ENCODE results near the gene C6orf47. TPM values are rescaled to one million over a fixed set of nuclear protein-coding genes. Genes with fewer than 3 reads are reported as not detected.

The C6orf47 gene
- total and polyA plus RNA-seq, 2 of the 13 experiments (the other 11 are each of a cell fraction or from before 2014, with no cell fraction given), result 1.7 to 18.1 TPM

GRCh38 chr6:31642798-31643570, 17.6 kb downstream of the C6orf47 start (continued):
- no peak for TF ChIP-seq ZNF281 (CRISPR knock-in tag; IDR thresholded peaks at IDR 0.05; ENCODE audit: borderline replicate concordance)
- TF ChIP-seq GTF2F1 (IDR thresholded peaks at IDR 0.05; ENCODE audit: low read length), result no peak
- no peak for TF ChIP-seq ARNT (IDR thresholded peaks at IDR 0.05)
- TF ChIP-seq TBP (CRISPR knock-in tag; IDR thresholded peaks at IDR 0.05), result no peak
- no peak for TF ChIP-seq ZNF737 (CRISPR knock-in tag; IDR thresholded peaks at IDR 0.05; ENCODE audit: borderline replicate concordance)
- TF ChIP-seq ZNF800 (CRISPR knock-in tag; IDR thresholded peaks at IDR 0.05), result no peak
- no peak for TF ChIP-seq GATAD1 (CRISPR knock-in tag; IDR thresholded peaks at IDR 0.05)
- no peak for TF ChIP-seq ZNF841 (CRISPR knock-in tag; IDR thresholded peaks at IDR 0.05; ENCODE audit: borderline replicate concordance)
- no peak for TF ChIP-seq GRHL1 (CRISPR knock-in tag; conservative IDR thresholded peaks at IDR 0.05)
- no peak for TF ChIP-seq ZBTB46 (CRISPR knock-in tag; IDR thresholded peaks at IDR 0.05; ENCODE audit: borderline replicate concordance)
- TF ChIP-seq ZSCAN12 (CRISPR knock-in tag; IDR thresholded peaks at IDR 0.05), result no peak
- no peak for TF ChIP-seq ZNF317 (CRISPR knock-in tag; IDR thresholded peaks at IDR 0.05)
- no peak for TF ChIP-seq SMARCC2 (IDR thresholded peaks at IDR 0.05)
- TF ChIP-seq ZNF362 (CRISPR knock-in tag; IDR thresholded peaks at IDR 0.05; ENCODE audit: borderline replicate concordance), result peak; percentile 88
- TF ChIP-seq KAT8 (CRISPR knock-in tag; IDR thresholded peaks at IDR 0.05), result no peak
- 0 out of 2 replicates have a peak, but pooled peaks have one; percentile 22 for TF ChIP-seq HDAC1 (CRISPR knock-in tag; IDR thresholded peaks at IDR 0.05)
- no peak for TF ChIP-seq ZNF24 (IDR thresholded peaks at IDR 0.05)
- TF ChIP-seq MTERF4 (CRISPR knock-in tag; IDR thresholded peaks at IDR 0.05), result no peak
- no peak for TF ChIP-seq SIN3B (IDR thresholded peaks at IDR 0.05; ENCODE audit: low read length)
- TF ChIP-seq RARA (CRISPR knock-in tag; IDR thresholded peaks at IDR 0.05), result peak; percentile 69

All from HepG2 (cell line).